Omental fat pad (tissue), 4 donors: ENCODE results near the gene PRKAG2. TPM values are rescaled to one million over a fixed set of nuclear protein-coding genes. Genes with fewer than 3 reads are reported as not detected.

Experiments
- ATAC-seq: fragments of 150-250 bp; one replicate; pipeline ENCODE4 v1.9.1; 2016; ENCODE audit warnings: mild to moderate bottlenecking, moderate library complexity; ENCODE audit not compliant: low FRiP score
- DNase-seq: peaks from one replicate; pipeline ENCODE4 v3.0.0-alpha.2; 2019; ENCODE audit warnings: low spot score
- total RNA-seq, 4 donors: library from RNA; depleted of rRNA; stranded (reverse); fragments of >200 nt; gene quantifications; one replicate each; pipeline ENCODE4 v1.1.0, GENCODE V29; 2016
- TF ChIP-seq, protein P1 (sequence below), 3 donors: fragments of 450-650 bp; IDR thresholded peaks; one replicate each; pipeline ENCODE4 v1.5.1; 2016 to 2017; ENCODE audit warnings: antibody characterized with exemption in 3 of 3, mild to moderate bottlenecking in 3 of 3, moderate library complexity in 2 of 3

The PRKAG2 gene
- total RNA-seq, 4 donors from 2014 or later, result 31.6 to 49.5 (median 36.9) TPM

- TF ChIP-seq, protein P1, sequence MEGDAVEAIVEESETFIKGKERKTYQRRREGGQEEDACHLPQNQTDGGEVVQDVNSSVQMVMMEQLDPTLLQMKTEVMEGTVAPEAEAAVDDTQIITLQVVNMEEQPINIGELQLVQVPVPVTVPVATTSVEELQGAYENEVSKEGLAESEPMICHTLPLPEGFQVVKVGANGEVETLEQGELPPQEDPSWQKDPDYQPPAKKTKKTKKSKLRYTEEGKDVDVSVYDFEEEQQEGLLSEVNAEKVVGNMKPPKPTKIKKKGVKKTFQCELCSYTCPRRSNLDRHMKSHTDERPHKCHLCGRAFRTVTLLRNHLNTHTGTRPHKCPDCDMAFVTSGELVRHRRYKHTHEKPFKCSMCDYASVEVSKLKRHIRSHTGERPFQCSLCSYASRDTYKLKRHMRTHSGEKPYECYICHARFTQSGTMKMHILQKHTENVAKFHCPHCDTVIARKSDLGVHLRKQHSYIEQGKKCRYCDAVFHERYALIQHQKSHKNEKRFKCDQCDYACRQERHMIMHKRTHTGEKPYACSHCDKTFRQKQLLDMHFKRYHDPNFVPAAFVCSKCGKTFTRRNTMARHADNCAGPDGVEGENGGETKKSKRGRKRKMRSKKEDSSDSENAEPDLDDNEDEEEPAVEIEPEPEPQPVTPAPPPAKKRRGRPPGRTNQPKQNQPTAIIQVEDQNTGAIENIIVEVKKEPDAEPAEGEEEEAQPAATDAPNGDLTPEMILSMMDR (IDR thresholded peaks at IDR 0.05), result no peak
- ATAC-seq (no peak), DNase-seq (no peak)
Measured at GRCh38 chr7:151758622-151759540, 118.0 kb downstream of the PRKAG2 start.

GRCh38 chr7:151757274-151757673 lies 119.6 kb downstream of the PRKAG2 start:
- TF ChIP-seq, protein P1 (IDR thresholded peaks at IDR 0.05), result no peak
- no peak for DNase-seq
- no peak for ATAC-seq

DNA sequence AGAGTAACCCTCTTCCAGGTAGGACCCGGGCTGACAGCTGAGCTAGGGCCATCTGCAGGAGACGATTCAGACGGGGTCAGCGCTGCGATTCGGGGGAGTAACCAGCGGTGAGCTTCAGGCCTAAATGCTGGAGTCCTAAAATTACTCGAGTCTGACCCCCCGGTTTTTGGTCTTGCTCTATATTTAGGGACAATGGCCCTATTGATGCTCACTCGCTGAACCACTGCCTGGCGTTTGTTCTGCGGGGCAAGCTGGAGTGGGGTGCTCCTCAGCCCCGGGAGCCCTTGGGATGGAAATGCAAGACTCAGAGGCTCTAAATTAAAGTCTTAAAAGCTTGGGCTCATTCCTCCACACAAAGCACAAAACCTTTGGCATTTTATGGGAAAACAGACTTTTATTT lies 120.0 kb downstream of the PRKAG2 start:
- TF ChIP-seq, protein P1 (IDR thresholded peaks at IDR 0.05), result no peak
- ATAC-seq (no peak), DNase-seq (no peak)

GRCh38 chr7:151756076-151756731 lies 120.7 kb downstream of the PRKAG2 start:
- ATAC-seq (no peak), DNase-seq (no peak)
- TF ChIP-seq, protein P1 (IDR thresholded peaks at IDR 0.05), result no peak

- no peak for ATAC-seq
- no peak for DNase-seq
- TF ChIP-seq, protein P1 (IDR thresholded peaks at IDR 0.05), result no peak
Measured at GRCh38 chr7:151755131-151755801, 121.6 kb downstream of the PRKAG2 start.

- DNase-seq (no peak), ATAC-seq (no peak)
- TF ChIP-seq, protein P1 (IDR thresholded peaks at IDR 0.05), result no peak
Measured at GRCh38 chr7:151754688-151755130, 122.2 kb downstream of the PRKAG2 start.
